Measurements from ENCODE around the gene TBC1D1.
A peak's percentile ranks its signal among the peaks of the same experiment; 100 is the strongest.

TBC1D1 gene

DNA sequence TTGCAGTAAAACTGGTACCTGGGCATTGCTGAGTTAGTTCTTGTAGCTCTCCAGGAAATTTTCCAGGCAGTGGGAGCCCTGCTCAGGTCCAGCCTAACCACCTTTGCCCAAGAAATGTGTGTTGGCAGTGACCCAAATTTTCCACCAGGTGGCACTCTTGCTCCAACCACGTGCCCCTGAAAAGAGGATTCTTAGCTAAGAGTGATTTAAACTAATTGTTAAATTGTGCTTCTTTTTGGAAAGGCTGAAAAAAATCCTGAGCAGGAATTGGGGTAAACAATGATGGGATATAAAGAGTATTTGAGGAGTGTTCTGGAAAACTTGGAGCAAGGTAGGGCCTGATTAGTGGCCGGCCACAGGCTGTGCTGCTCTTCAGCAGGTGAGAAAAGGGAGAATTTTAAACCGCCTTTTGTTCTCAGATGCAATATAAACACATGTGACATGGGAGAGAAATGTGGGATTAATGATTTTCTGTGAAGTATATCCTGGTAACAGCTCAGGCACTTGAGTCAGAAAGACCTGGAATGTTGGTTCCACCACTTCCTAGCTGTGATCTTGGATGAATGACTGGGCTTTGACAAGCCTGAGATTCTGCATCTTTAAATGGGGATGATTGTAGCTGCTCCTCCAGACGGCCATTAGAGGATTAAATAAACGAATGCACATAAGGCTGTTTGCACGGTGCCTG is 288.9 kb downstream of the TBC1D1 start:
- ATAC-seq = peak; percentile 77
- Mint-ChIP-seq H3K4me1 (peaks cover 33% of the 10 kb centered on the region), H3K36me3 (no peaks in the 10 kb centered on the region), H3K27ac (peak overlapping the region; percentile 59), H3K27me3 (peaks cover 7% of the 10 kb centered on the region), H3K9me3 (no peaks in the 10 kb centered on the region), H3K4me3 (no peak overlapping the region)

DNA sequence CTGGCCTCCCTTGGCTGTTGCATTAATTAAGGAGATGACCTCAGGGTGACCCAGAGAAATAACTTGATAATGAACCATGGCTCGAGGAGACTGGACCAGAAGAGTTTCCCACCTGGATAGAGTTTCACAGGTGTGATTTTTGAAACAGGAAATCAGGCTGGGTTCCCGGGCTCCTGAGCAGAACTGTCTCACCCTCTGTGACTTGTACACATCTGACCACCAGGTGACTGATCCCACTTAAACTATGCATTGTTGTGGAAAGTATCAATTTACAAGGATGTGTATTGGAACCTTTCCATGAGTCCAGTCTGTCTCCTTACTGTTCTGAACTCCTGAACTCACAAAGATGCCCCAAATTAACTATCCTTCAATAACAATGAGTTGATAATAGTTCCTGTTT is 289.6 kb downstream of the TBC1D1 start:
- H3K9me3 Mint-ChIP-seq = no peaks in the 10 kb centered on the region
- ATAC-seq = no peak
- no peaks in the 10 kb centered on the region for H3K36me3 Mint-ChIP-seq
- peaks cover 33% of the 10 kb centered on the region for H3K4me1 Mint-ChIP-seq
- no peak overlapping the region for H3K4me3 Mint-ChIP-seq
- peaks cover 1% of the 10 kb centered on the region for H3K27me3 Mint-ChIP-seq
- H3K27ac Mint-ChIP-seq = peak overlapping the region; percentile 58

DNA sequence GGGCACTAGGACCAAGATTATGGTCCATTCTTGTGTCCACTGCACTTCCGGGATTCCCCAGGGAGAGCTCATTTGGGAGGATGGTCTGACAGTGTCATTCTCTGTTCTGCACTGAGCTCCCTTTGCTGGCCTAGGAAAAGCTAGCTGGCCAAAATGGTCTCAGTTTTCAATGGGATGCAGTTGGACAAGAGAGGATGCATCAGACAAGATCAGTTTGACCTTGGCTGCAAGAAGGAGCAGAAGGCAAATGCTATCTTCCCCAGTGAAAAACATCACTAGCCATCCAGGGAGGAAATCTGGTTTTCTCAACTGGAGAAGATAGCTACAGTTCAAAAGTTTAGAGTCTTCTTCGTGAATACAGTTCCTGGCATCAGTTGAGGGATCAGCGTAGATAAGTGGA is 290.4 kb downstream of the TBC1D1 start:
- ATAC-seq = no peak
- no peaks in the 10 kb centered on the region for H3K36me3 Mint-ChIP-seq
- peak overlapping the region; percentile 58 for H3K27ac Mint-ChIP-seq
- no peak overlapping the region for H3K4me3 Mint-ChIP-seq
- H3K9me3 Mint-ChIP-seq = no peaks in the 10 kb centered on the region
- peaks cover 33% of the 10 kb centered on the region for H3K4me1 Mint-ChIP-seq
- no peaks in the 10 kb centered on the region for H3K27me3 Mint-ChIP-seq

DNA sequence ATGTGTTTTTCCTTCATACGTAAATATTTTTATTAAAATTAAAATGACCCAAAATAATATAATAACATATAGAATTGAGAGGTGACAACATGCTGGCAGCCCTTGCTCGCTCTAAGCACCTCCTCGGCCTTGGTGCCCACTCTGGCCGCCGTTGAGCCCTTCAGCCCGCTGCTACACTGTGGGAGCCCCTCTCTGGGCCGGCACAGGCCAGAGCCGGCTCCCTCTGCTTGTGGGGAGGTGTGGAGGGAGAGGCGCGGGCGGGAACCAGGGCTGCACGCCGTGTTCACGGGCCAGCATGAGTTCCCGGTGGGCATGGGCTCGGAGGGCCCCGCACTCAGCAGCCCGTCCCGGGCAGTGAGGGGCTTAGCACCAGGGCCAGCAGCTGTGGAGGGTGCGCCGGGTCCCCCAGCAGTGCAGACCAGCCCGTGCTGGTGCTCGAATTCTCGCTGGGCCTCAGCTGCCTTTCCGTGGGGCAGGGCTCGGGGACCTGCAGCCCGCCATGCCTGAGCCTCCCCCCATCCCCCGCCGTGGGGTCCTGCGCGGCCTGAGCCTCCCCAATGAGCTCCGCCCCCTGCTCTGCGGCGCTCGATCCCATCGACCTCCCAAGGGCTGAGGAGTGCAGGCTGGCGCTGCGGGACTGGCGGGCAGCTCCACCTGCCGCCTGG is 291.6 kb downstream of the TBC1D1 start:
- Mint-ChIP-seq H3K4me3 (no peak overlapping the region), H3K4me1 (peaks cover 26% of the 10 kb centered on the region), H3K27ac (no peak overlapping the region), H3K9me3 (no peaks in the 10 kb centered on the region), H3K27me3 (no peaks in the 10 kb centered on the region), H3K36me3 (no peaks in the 10 kb centered on the region)
- peak; percentile 31 for ATAC-seq

DNA sequence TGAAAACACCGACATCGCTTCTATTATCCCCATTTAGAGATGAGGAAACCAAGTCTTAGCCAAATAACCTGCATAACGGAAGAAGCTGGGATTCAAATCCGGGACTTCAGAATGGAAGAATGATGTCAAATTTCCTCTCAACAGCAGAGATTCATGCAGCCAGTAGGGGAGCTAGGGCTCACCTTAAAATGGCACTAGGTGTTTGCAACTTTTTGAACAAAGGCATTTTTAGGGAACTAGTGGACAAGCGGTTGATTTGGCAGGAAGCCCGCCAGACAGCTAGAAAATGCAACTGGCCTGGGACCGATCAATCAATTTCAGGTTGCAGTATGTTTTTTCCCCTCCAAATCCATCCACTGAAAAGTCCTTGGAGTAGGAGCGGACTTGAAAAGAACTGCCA is 293.5 kb downstream of the TBC1D1 start:
- H3K4me3 Mint-ChIP-seq = no peak overlapping the region
- peaks cover 7% of the 10 kb centered on the region for H3K4me1 Mint-ChIP-seq
- no peaks in the 10 kb centered on the region for H3K9me3 Mint-ChIP-seq
- H3K27me3 Mint-ChIP-seq = no peaks in the 10 kb centered on the region
- H3K27ac Mint-ChIP-seq = no peak overlapping the region
- H3K36me3 Mint-ChIP-seq = no peaks in the 10 kb centered on the region
- no peak for ATAC-seq

DNA sequence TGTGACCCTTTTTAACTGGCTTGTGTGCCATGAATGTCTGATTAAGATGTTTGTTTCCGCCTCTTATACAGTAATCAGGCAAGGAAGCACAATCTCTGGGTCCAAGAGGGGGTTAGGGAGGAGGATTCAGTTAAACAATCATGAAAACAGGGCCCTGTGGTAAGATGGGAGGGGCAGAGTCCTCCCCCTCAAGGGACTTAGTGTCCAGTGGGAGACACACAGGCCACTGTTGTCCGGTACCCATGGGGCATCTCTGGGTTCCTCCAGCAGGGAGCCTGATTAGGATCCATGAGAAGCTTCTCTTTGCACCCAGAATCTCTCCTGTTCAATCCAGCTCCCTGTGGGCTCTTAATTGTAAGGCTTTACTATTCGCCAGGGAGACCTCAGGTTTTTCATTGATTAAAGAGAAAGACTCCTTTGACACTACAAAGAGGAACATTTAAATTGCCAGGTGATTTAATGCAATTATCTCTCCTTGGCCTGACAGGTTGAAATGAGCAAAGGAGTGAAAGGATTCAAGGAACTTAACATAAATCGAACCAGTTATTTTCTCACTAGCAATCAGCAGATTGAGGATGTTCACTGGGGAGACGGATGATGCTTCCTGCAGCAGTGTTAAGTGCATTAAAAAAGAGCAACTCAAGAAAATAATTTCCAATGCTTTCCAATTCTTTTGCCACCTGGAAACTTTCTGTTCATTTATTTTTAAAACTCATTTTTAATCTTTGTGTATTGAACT is 294.7 kb downstream of the TBC1D1 start:
- H3K36me3 Mint-ChIP-seq = no peaks in the 10 kb centered on the region
- ATAC-seq = no peak

DNA sequence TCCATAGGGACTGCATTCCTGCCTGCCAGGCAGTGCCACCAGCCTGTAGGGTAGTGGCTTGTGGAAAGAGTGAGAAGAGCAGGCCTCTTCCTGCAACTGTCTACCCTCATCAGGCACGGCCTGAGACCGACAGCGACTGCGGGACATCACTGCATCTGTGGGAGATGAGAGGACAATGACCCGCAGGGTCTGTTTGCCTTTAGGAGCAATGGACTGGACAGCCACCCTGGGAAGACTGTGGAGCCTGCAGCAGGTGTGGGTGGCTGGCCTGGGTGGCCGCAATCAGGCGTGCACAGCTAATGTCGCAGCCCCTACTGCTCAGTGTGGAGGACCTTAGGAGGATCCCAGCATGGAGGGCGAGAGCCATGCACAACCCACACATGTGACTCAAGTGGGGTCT is 297.3 kb downstream of the TBC1D1 start:
- Mint-ChIP-seq H3K36me3 (no peaks in the 10 kb centered on the region), H3K27ac (no peak overlapping the region), H3K4me3 (no peak overlapping the region), H3K27me3 (peaks cover 10% of the 10 kb centered on the region), H3K9me3 (no peaks in the 10 kb centered on the region), H3K4me1 (no peaks in the 10 kb centered on the region)
- no peak for ATAC-seq

More for the DNA sequence above, 294.7 kb downstream of the TBC1D1 start:
- Mint-ChIP-seq H3K27ac (no peak overlapping the region), H3K4me3 (no peak overlapping the region), H3K27me3 (no peaks in the 10 kb centered on the region), H3K4me1 (no peaks in the 10 kb centered on the region), H3K9me3 (no peaks in the 10 kb centered on the region)

DNA sequence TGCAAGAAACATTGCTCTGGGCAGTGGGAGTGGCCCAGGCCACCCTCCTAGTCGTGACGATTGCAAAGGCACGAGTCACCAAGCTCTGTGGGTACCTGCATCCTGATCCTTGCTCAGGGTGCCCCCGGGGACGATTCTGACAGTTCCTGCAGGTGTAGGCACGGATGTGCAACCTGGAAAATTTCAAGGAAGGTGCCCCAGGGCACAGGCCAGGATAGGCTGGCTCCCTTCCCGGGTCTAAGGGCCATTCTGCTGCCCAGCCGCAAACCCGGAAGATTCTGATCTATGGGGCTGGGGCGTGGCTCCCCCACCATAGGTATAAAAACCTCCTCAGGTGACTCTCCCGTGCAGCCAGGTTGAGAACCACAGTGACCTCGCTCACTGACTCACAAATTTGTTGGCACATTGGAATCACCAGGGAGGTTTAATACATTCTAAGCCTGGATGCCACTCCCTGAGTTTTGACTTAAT is 297.8 kb downstream of the TBC1D1 start:
- Mint-ChIP-seq H3K4me3 (no peak overlapping the region), H3K36me3 (no peaks in the 10 kb centered on the region), H3K27me3 (peaks cover 10% of the 10 kb centered on the region), H3K4me1 (no peaks in the 10 kb centered on the region), H3K27ac (no peak overlapping the region), H3K9me3 (no peaks in the 10 kb centered on the region)
- ATAC-seq = no peak

Data from stimulated activated memory B cell treated with anti-CD40 and anti-IgM and Interleukin-4, amounts not matched to agents 10 μg/mL and 1 μg/mL and 100 μg/mL, for 72 hours (primary cell).